ENCODE data around the gene PKDREJ.
A peak's percentile ranks its signal among the peaks of the same experiment; 100 is the strongest.
"Not testable (repeated sequence)": the region's sequence is repeated elsewhere in the genome, so short reads cannot be mapped to it uniquely, and the experiment has no call there.

PKDREJ gene

DNA sequence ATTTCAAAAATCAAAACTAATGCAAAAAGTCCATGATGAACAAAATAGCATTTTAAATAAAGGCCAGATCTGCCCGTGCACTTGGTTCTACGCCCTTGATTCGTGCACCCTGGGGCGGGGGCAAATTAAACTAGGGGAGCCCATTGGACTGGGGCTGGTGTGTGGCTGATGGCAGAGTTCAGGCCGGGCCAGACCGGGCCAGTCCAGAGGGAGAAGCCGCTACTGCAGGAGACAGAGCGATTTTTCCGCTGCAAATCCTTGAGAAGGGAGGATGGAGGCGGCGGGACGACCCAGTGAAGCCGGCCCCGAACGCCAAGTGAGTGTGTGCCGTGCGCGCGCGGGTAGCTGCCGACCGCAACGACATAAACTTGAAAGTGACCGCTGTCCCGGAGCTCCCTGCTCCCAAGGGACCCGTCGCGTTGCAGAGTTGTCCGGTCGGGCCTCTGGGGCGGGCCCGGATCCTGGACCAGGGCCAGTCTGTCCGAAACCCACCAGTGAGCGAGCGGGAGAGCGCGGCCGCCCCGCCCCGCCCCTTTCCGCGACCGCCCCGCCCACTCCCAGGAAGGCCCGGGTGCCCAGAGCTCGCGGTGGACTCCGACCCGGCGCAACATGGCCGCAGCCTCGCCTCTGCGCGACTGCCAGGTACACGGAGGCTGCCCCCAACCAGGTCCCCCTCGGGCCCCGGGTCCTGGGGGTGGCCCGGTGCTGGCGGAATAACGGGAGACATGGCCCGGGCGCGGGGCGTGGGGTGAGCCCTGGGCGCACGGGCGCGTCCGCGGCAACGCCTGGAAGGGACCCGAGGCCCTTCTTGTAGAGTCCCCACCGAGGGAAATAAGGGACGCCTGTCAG, 4.5 kb upstream of the PKDREJ start, which contains the start of gene TTC38:
TTC38 (plus strand) TSS at position 578 of the 849 bp plus-strand sequence; CDS start at position 610, 32 bp downstream.
- Mint-ChIP-seq H3K4me1 (peaks cover 23% of the 10 kb centered on the region), H3K4me3 (peak within 1 kb of the TSS; percentile 94), H3K27me3 (no peaks in the 10 kb centered on the region)

DNA sequence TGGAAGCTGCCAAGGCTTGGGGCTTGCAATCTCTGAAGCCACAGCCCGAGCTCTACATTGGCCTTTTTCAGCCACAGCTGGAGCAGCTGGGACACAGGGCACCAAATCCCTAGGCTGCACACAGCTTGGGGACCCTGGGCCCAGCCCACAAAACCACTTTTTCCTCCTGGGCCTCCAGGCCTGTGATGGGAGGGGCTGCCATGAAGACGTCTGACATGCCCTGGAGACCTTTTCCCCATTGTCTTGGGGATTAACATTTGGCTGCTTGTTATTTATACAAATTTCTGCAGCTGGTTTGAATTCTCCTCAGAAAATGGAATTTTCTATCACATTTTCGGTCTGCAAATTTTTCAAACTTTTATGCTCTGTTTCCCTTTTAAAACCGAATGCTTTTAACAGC, 2.5 kb upstream of the PKDREJ start:
- Mint-ChIP-seq H3K4me1 (peaks cover 28% of the 10 kb centered on the region), H3K27me3 (peaks cover 18% of the 10 kb centered on the region)
- ATAC-seq (replicated peaks; ENCODE audit: extremely low read depth, poor library complexity, severe bottlenecking); H3K27ac Mint-ChIP-seq (ENCODE audit: low read depth); DNase-seq (ENCODE audit: low spot score in 2 of 2); H3K36me3 Mint-ChIP-seq (ENCODE audit: insufficient read depth); H3K4me3 Mint-ChIP-seq; H3K9me3 Mint-ChIP-seq: not testable (repeated sequence)

More for the DNA sequence above, 4.5 kb upstream of the PKDREJ start, which contains the start of gene TTC38:
- peak within 1 kb of the TSS; percentile 89 for H3K27ac Mint-ChIP-seq (ENCODE audit: low read depth)
- peak; percentile 81 for ATAC-seq (replicated peaks; ENCODE audit: extremely low read depth, poor library complexity, severe bottlenecking)
- no peaks in the 10 kb centered on the region for H3K9me3 Mint-ChIP-seq
- H3K36me3 Mint-ChIP-seq (ENCODE audit: insufficient read depth) = peaks cover 5% of the 10 kb centered on the region
- DNase-seq (ENCODE audit: low spot score in 2 of 2) = no peak

DNA sequence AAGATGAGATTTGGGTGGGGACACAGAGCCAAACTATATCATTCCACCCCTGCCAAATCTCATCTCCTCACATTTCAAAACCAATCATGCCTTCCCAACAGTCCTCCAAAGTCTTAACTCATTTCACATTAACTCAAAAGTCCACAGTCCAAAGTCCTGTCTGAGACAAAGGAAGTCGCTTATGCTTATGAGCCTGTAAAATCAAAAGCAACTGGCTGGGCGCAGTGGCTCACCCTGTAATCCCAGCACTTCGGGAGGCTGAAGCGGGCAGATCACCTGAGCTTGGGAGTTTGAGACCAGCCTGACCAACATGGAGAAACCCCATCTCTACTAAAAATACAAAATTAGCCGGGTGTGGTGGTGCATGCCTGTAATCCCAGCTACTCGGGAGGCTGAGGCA, 1.4 kb upstream of the PKDREJ start:
- H3K4me1 Mint-ChIP-seq = peaks cover 19% of the 10 kb centered on the region
- not testable (repeated sequence) for H3K27ac Mint-ChIP-seq (ENCODE audit: low read depth); H3K4me3 Mint-ChIP-seq; ATAC-seq (replicated peaks; ENCODE audit: extremely low read depth, poor library complexity, severe bottlenecking); H3K9me3 Mint-ChIP-seq; H3K36me3 Mint-ChIP-seq (ENCODE audit: insufficient read depth); DNase-seq (ENCODE audit: low spot score in 2 of 2)
- H3K27me3 Mint-ChIP-seq = peaks cover 29% of the 10 kb centered on the region

DNA sequence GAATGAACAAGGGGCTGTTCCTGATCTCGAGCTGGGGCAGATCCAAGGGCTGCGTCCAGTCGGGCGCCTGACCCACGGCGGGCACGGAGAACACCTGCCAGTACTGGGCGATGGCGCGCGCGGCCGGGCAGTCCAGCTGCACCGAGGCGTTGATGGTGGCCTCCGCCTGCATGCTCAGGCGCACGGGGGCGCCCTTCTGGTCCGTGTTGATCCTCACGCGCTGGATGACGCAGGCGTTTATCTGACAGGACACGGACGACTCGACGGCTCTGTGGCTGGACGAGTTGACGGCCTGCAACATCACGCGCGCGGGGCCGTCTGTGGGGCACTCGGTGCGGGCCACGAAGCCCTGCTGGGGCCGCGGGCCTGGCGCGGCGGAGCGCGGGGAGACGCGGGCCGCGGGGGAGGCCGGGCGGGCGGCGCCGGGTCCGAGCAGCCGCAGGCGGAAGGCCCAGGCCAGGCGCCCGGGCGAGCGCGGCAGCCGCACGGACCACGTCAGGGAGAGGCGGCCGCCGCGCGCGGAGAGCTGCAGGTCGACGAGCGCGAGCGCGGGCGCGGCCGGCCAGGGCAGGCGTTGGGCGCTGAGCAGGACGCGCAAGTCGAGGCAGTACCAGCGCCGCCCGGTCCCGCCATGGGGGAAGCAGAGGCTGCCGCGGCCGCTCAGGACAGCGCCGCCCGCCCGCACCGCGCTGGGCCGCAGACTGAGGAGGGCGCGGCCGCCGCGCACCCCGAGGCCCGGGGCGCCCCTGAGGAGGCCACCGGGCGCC, 511 bp downstream of the PKDREJ start:
- peak in 1 of 2 donors; percentile 37 for DNase-seq (ENCODE audit: low spot score in 2 of 2)
- peaks cover 39% of the 10 kb centered on the region for H3K27me3 Mint-ChIP-seq
- no peak overlapping the region for H3K27ac Mint-ChIP-seq (ENCODE audit: low read depth)
- no peaks in the 10 kb centered on the region for H3K36me3 Mint-ChIP-seq (ENCODE audit: insufficient read depth)
- peaks cover 11% of the 10 kb centered on the region for H3K4me1 Mint-ChIP-seq
- H3K4me3 Mint-ChIP-seq = peak overlapping the region; percentile 29
- ATAC-seq (replicated peaks; ENCODE audit: extremely low read depth, poor library complexity, severe bottlenecking) = no peak
- no peaks in the 10 kb centered on the region for H3K9me3 Mint-ChIP-seq

DNA sequence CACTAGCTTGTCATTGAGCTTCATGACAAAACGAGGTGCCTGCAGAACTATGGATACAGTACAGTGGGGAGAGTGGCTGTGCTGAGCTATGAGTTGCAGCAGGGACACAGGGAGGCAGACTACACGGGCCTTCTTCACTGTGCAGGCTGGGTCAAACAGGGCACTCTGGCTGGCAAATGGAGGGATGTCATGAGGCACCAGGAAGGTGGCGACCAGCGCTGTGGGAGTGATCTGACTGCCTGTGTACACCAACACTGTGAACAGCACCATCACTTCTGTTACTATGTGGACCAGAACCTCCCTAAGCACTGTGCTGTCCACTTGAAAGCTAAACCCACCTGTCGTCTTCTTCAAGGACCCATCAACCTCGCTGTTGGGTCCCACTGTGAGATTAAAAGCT, 3.1 kb downstream of the PKDREJ start:
- H3K9me3 Mint-ChIP-seq = no peaks in the 10 kb centered on the region
- no peak for DNase-seq (ENCODE audit: low spot score in 2 of 2)
- H3K36me3 Mint-ChIP-seq (ENCODE audit: insufficient read depth) = no peaks in the 10 kb centered on the region
- no peak for ATAC-seq (replicated peaks; ENCODE audit: extremely low read depth, poor library complexity, severe bottlenecking)
- peaks cover 5% of the 10 kb centered on the region for H3K4me1 Mint-ChIP-seq
- peaks cover 39% of the 10 kb centered on the region for H3K27me3 Mint-ChIP-seq
- H3K4me3 Mint-ChIP-seq = no peak overlapping the region
- no peak overlapping the region for H3K27ac Mint-ChIP-seq (ENCODE audit: low read depth)

DNA sequence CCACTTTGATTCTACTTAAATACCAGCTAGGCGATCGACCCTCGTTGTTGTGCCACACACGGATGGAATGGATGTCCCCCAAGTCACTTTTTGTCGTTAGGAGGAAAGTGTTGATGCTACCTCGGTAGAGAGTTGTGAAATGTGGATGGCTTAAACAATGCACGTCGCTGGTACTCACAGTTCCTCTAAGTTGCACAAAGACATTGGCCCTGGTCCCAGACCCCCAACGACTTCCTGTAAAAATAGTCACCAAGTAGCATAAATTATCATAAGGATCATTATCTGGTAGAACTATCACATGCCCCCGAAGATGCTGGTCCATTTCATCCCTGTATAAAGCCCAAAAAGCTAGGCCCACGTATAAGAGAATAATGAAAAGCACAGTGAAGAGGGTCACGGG, 3.8 kb downstream of the PKDREJ start:
- DNase-seq (ENCODE audit: low spot score in 2 of 2) (no peak), ATAC-seq (replicated peaks; ENCODE audit: extremely low read depth, poor library complexity, severe bottlenecking) (no peak)
- Mint-ChIP-seq H3K36me3 (ENCODE audit: insufficient read depth) (no peaks in the 10 kb centered on the region), H3K9me3 (no peaks in the 10 kb centered on the region), H3K27ac (ENCODE audit: low read depth) (no peak overlapping the region), H3K27me3 (peaks cover 39% of the 10 kb centered on the region), H3K4me1 (peaks cover 5% of the 10 kb centered on the region), H3K4me3 (no peak overlapping the region)

DNA sequence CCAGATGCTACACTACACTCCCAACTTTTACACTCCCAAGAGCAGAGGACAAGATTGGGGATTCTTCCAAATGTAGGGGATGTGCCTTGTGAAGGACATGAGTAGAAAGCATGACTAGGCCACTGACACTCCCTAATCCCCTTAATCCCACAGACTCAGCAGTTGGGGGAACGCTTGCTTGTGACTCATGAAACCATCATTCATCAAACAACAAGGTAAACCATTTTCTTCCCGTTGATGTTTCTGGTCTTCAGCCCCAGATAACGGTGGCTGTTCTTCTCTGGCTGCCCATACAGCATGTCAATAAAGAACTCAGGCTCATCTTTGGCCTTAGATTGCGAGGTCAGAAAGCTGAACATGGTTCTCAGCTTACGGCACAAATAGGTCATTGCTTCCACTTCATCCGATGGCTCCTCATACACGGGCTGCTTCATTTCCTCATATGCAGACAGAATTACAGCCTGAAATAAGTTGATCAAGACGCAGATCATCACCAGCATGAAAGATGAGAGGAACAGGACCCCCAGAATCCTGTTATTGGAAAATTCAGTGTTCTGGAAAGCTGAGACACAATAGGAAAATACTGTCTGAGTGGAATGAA, 6.7 kb downstream of the PKDREJ start:
- Mint-ChIP-seq H3K36me3 (ENCODE audit: insufficient read depth) (peaks cover 1% of the 10 kb centered on the region), H3K27ac (ENCODE audit: low read depth) (no peak overlapping the region), H3K27me3 (peaks cover 29% of the 10 kb centered on the region), H3K4me3 (no peak overlapping the region), H3K9me3 (no peaks in the 10 kb centered on the region), H3K4me1 (peaks cover 5% of the 10 kb centered on the region)
- ATAC-seq (replicated peaks; ENCODE audit: extremely low read depth, poor library complexity, severe bottlenecking) (no peak), DNase-seq (ENCODE audit: low spot score in 2 of 2) (no peak)

DNA sequence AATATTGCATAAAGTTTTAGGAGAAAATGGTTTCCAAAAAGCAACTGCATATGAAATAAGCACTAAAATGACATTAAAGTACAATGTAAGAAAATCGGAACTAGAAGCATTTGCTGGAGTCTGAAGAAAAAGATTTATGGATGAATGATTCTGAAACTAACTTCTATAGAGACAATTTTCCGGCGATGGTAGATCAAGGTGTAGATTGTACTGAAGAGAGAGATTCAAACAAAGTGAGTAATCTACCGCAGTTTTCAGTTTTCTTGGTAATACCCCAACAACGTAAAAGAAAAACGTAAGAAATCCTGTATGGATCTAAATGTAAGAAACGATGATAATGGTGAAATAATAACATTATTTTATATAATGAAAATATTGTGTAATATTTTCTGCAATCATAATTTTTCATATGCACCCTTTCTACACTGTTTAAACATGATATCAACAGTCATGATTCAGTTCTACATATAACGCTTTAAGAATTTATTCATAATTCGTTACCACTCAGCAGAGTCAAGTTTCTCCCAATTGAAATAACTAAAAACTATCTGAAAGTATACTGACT, 11.2 kb downstream of the PKDREJ start:
- no peak for ATAC-seq (replicated peaks; ENCODE audit: extremely low read depth, poor library complexity, severe bottlenecking)
- H3K9me3 Mint-ChIP-seq = no peaks in the 10 kb centered on the region
- peak overlapping the region; percentile 80 for H3K4me3 Mint-ChIP-seq
- DNase-seq (ENCODE audit: low spot score in 2 of 2) = no peak
- H3K27me3 Mint-ChIP-seq = no peaks in the 10 kb centered on the region
- H3K36me3 Mint-ChIP-seq (ENCODE audit: insufficient read depth) = peaks cover 4% of the 10 kb centered on the region
- H3K27ac Mint-ChIP-seq (ENCODE audit: low read depth) = peak overlapping the region; percentile 77
- peaks cover 21% of the 10 kb centered on the region for H3K4me1 Mint-ChIP-seq

DNA sequence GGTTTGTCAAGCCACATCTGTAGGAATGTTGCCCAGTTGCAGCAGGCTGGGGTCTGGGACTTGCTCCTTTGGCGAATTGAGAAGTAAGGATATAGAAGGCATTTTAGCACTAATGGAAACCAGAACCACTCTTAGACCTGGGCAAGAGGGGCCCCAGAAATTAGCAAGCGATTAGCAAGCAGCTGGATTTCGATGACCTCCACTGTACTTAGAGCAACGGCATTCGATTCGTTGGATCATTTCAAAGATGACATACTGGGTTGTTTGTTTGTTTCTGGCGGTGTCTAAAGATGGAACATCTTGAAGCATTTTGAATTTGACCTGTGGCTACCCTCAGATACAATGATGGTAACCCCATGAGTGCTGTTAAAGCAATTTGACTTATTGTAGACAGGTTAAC, 11.9 kb downstream of the PKDREJ start:
- H3K9me3 Mint-ChIP-seq = no peaks in the 10 kb centered on the region
- no peak for DNase-seq (ENCODE audit: low spot score in 2 of 2)
- H3K36me3 Mint-ChIP-seq (ENCODE audit: insufficient read depth) = peaks cover 4% of the 10 kb centered on the region
- H3K4me3 Mint-ChIP-seq = peak overlapping the region; percentile 80
- ATAC-seq (replicated peaks; ENCODE audit: extremely low read depth, poor library complexity, severe bottlenecking) = no peak
- H3K27ac Mint-ChIP-seq (ENCODE audit: low read depth) = peak overlapping the region; percentile 77
- peaks cover 27% of the 10 kb centered on the region for H3K4me1 Mint-ChIP-seq
- H3K27me3 Mint-ChIP-seq = no peaks in the 10 kb centered on the region

DNA sequence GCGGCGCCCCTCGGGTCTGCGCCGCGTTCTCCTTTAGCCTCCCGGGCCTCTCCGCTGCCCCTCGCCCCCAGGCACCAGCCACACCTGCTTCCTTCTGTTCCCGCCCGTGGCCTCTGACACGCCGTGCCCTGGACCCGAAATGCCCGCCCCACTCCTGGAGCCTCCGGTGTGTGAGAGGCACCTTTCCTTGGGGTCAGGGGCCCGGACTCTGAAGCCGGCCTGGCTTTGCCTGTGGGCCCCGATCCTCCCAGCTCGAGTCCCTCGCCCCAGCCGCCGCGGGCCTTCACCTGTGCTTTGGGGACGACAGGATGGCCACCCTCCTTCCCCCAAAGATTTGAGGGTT, 12.4 kb downstream of the PKDREJ start:
- ATAC-seq (replicated peaks; ENCODE audit: extremely low read depth, poor library complexity, severe bottlenecking) (no peak), DNase-seq (ENCODE audit: low spot score in 2 of 2) (no peak)
- H3K4me3 Mint-ChIP-seq = peak overlapping the region; percentile 80

DNA sequence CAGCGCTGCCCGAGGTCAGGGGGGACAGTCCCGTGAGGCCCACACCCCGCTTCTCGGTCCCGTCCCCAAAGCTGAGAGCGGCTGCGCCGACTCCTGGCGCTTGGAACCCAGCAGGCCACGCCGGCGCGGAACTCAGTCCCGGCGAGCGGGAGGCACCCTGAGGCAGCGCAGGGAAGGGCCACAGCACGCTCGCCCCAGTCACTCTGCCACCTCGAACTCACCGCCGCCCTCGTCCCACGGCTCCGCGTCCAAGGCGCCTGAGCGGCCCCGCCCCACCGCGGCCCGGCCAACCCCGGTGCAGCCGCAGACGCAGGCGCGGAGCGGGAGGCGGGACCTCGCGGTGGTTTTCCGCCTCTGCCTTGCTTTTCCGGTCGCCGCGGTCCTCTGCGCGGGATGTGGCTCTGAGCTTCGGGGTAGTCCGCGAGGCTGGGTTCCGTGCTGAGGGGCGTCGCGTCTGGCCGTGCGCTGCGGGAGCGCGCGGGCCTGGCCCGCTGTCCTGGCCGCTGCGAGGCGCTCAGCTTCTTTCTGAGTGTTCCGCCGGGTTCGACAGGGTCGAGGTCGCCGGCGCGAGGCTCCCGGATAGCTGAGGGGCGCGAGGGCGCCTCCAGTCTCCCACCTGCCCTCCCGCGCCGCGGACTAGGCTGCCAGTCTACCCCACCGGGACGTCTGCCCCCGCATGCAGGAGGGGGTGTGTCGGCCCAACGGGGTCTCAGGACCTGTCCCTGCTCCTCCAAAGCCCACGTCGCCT, 12.9 kb downstream of the PKDREJ start, which contains the start of gene CDPF1:
CDPF1 (minus strand) TSS at position 259 of the 748 bp plus-strand sequence. CDS start 2,009 bp downstream, outside the sequence.
- Mint-ChIP-seq H3K4me1 (peaks cover 29% of the 10 kb centered on the region), H3K36me3 (ENCODE audit: insufficient read depth) (peaks cover 4% of the 10 kb centered on the region)
- peak; percentile 88 for ATAC-seq (replicated peaks; ENCODE audit: extremely low read depth, poor library complexity, severe bottlenecking)

More for the DNA sequence above, 12.4 kb downstream of the PKDREJ start:
- peaks cover 4% of the 10 kb centered on the region for H3K36me3 Mint-ChIP-seq (ENCODE audit: insufficient read depth)
- H3K27me3 Mint-ChIP-seq = no peaks in the 10 kb centered on the region
- no peaks in the 10 kb centered on the region for H3K9me3 Mint-ChIP-seq
- H3K4me1 Mint-ChIP-seq = peaks cover 29% of the 10 kb centered on the region
- H3K27ac Mint-ChIP-seq (ENCODE audit: low read depth) = peak overlapping the region; percentile 77

More for the DNA sequence above, 12.9 kb downstream of the PKDREJ start, which contains the start of gene CDPF1:
- DNase-seq (ENCODE audit: low spot score in 2 of 2) = peak; percentile 82 to 85
- Mint-ChIP-seq H3K27ac (ENCODE audit: low read depth) (peak within 1 kb of the TSS; percentile 77), H3K4me3 (peak within 1 kb of the TSS; percentile 80), H3K27me3 (no peaks in the 10 kb centered on the region), H3K9me3 (no peaks in the 10 kb centered on the region)

Data from central memory CD8-positive, alpha-beta T cell (primary cell).